K562 (cell line): Measurements from ENCODE around the gene SNX17. TPM values are rescaled to one million over a fixed set of nuclear protein-coding genes. Genes with fewer than 3 reads are reported as not detected.

ENCODE experiments used
- ATF1 ChIP-seq, 2 experiments: fragments of 450-650 bp in 1 of 2; IDR thresholded peaks; 2 replicates each; pipeline ENCODE4 v1.6.1; 2016; ENCODE audit warnings: missing compliant biosample characterization in 1 of 2, missing genetic modification characterization in 1 of 2
- FOXJ2 ChIP-seq: fragments of 200-800 bp; sonication (Bioruptor generic); IDR thresholded peaks from 2 replicates; pipeline ENCODE4 v1.6.1; 2016; ENCODE audit warnings: missing genetic modification characterization, missing compliant biosample characterization
- MAFF ChIP-seq: IDR thresholded peaks from 2 replicates; pipeline ENCODE4 v1.6.1; 2012; ENCODE audit warnings: low read length, improper control_type of control experiment
- MTA1 ChIP-seq: fragments of 450-650 bp; IDR thresholded peaks from 2 replicates; pipeline ENCODE4 v1.6.1; 2017; ENCODE audit warnings: borderline replicate concordance
- NFRKB ChIP-seq: fragments of 450-650 bp; IDR thresholded peaks from 2 replicates; pipeline ENCODE4 v1.6.1; 2016; ENCODE audit warnings: low read depth
- NRF1 ChIP-seq, 2 experiments: fragments of 450-650 bp; IDR thresholded peaks in 1 of 2; conservative IDR thresholded peaks in 1 of 2; 2 replicates each; pipeline ENCODE4 v1.6.1; 2014; ENCODE audit warnings: mild to moderate bottlenecking in 2 of 2
- POLR2B ChIP-seq: fragments of 450-650 bp; IDR thresholded peaks from 2 replicates; pipeline ENCODE4 v1.6.1; 2018; ENCODE audit warnings: low read depth; ENCODE audit not compliant: partially characterized antibody
- TAF7 ChIP-seq: fragments of 450-650 bp; IDR thresholded peaks from 2 replicates; pipeline ENCODE4 v1.6.1; 2016; ENCODE audit warnings: missing genetic modification characterization, missing compliant biosample characterization
- TAF9B ChIP-seq: fragments of 450-650 bp; IDR thresholded peaks from 2 replicates; pipeline ENCODE4 v1.6.1; 2018; ENCODE audit warnings: mild to moderate bottlenecking; ENCODE audit not compliant: partially characterized antibody
- ZFX ChIP-seq: sonication (generic); formaldehyde crosslinking; IDR thresholded peaks from 2 replicates; pipeline ENCODE4 v1.8.0; 2022; ENCODE audit warnings: mild to moderate bottlenecking, missing genetic modification reagents, moderate library complexity
- ZNF224 ChIP-seq: sonication (generic); formaldehyde crosslinking; IDR thresholded peaks from 2 replicates; pipeline ENCODE4 v1.8.0; 2022; ENCODE audit warnings: mild to moderate bottlenecking, missing genetic modification reagents
- polyA plus RNA-seq, 8 experiments: library from polyadenylated mRNA; depleted of rRNA in 4 of 8; stranded (reverse) in 5 of 8; unstranded in 3 of 8; fragments of >200 nt; fragmentation: Nextera tagmentation in 2 of 8; fragmentation: Illumina TruSeq in 1 of 8; extraction: Ambion mirVana in 2 of 8; extraction: Trizol in 1 of 8; gene quantifications; 2 replicates each; pipeline versions ENCODE4 v1.2.1 to v1.2.3, GENCODE V29; 2011 to 2014; ENCODE audit warnings: inconsistent platforms in 1 of 8, missing spikeins in 1 of 8
- total RNA-seq, 7 experiments: library from RNA; depleted of rRNA in 6 of 7; stranded (reverse); fragments of >200 nt in 6 of 7; fragmentation: Illumina TruSeq in 2 of 7; extraction: Trizol in 2 of 7; gene quantifications; 2 replicates each; pipeline versions ENCODE4 v1.2.1 to v1.2.3, GENCODE V29; 2011 to 2021; ENCODE audit warnings: low replicate concordance in 1 of 7
- TF ChIP-seq, protein P1 (sequence below), 2 experiments: fragments of 450-650 bp in 1 of 2; sonication (generic) in 1 of 2; formaldehyde crosslinking in 1 of 2; IDR thresholded peaks; 2 replicates each; pipeline versions ENCODE4 v1.7.1 to v1.9.0; 2016 to 2022; ENCODE audit warnings: inconsistent platforms in 1 of 2, mild to moderate bottlenecking in 1 of 2, missing genetic modification reagents in 1 of 2
- TF ChIP-seq, protein P2 (sequence below), 2 experiments: fragments of 450-650 bp in 1 of 2; sonication (generic) in 1 of 2; formaldehyde crosslinking in 1 of 2; IDR thresholded peaks in 1 of 2; conservative IDR thresholded peaks in 1 of 2; 2 replicates each; pipeline versions ENCODE4 v1.6.1 to v1.8.1; 2016 to 2023; ENCODE audit warnings: mild to moderate bottlenecking in 2 of 2, moderate library complexity in 2 of 2, inconsistent platforms in 1 of 2, missing genetic modification reagents in 1 of 2

SNX17 gene
- total and polyA plus RNA-seq, 9 of the 15 experiments (the other 6 are each of a cell fraction or from before 2014, with no cell fraction given), result 3.0 to 75.7 (median 54.6) TPM

DNA sequence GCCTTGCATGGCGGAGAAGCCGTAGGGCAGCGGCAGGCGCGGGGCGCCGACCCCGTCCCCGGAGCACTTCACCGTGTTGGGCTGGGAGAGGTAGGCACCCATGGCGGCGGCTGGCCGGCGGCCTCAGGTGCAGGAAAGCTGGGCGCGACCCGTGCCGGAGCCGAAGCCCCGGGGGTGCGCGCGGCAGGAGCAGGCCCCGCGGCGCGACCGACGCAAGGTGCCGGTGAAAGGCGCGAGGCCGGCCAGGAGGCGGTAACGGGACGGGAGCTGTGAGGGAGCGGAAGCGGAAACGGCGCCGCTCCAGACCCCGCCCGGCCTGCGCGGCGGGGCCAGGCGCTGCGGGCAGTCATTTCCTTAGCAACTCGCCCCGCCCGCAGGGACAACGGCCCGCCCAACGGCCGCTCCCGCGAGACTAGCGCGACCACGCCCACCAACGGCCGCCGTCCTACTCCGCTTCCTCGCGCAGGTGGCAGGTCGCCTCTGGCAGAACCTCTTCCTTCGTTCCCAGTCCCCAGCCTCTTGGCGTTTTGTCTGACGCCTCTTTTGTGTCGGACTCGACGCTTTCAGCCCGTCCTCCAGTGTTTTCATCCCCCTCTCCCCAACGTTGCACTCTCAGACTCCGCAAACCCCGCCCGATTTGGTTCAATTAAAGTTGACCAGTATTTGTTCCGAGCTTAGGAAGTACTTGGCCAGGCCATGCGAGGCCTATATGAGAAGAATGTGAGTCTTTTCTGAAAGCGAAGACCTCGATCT is 39.1 kb downstream of the SNX17 start, which contains the start of gene PPM1G (continued):
- TF ChIP-seq, protein P1, sequence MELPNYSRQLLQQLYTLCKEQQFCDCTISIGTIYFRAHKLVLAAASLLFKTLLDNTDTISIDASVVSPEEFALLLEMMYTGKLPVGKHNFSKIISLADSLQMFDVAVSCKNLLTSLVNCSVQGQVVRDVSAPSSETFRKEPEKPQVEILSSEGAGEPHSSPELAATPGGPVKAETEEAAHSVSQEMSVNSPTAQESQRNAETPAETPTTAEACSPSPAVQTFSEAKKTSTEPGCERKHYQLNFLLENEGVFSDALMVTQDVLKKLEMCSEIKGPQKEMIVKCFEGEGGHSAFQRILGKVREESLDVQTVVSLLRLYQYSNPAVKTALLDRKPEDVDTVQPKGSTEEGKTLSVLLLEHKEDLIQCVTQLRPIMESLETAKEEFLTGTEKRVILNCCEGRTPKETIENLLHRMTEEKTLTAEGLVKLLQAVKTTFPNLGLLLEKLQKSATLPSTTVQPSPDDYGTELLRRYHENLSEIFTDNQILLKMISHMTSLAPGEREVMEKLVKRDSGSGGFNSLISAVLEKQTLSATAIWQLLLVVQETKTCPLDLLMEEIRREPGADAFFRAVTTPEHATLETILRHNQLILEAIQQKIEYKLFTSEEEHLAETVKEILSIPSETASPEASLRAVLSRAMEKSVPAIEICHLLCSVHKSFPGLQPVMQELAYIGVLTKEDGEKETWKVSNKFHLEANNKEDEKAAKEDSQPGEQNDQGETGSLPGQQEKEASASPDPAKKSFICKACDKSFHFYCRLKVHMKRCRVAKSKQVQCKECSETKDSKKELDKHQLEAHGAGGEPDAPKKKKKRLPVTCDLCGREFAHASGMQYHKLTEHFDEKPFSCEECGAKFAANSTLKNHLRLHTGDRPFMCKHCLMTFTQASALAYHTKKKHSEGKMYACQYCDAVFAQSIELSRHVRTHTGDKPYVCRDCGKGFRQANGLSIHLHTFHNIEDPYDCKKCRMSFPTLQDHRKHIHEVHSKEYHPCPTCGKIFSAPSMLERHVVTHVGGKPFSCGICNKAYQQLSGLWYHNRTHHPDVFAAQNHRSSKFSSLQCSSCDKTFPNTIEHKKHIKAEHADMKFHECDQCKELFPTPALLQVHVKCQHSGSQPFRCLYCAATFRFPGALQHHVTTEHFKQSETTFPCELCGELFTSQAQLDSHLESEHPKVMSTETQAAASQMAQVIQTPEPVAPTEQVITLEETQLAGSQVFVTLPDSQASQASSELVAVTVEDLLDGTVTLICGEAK (IDR thresholded peaks at IDR 0.05), result peak; percentile 93
- TF ChIP-seq, protein P1 (CRISPR knock-in tag; IDR thresholded peaks at IDR 0.05), result no peak
- TF ChIP-seq, protein P2, sequence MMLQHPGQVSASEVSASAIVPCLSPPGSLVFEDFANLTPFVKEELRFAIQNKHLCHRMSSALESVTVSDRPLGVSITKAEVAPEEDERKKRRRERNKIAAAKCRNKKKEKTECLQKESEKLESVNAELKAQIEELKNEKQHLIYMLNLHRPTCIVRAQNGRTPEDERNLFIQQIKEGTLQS (IDR thresholded peaks at IDR 0.05), result no peak
- TF ChIP-seq, protein P2 (CRISPR knock-in tag; conservative IDR thresholded peaks at IDR 0.05), result peak; percentile 56; the same call in 1 of the 2 replicates
- TF ChIP-seq ZFX (CRISPR knock-in tag) (peak; percentile 91), POLR2B (peak; percentile 96), TAF7 (tag) (peak; percentile 94), TAF9B (peak; percentile 88), ZNF224 (0 out of 2 replicates have a peak, but pooled peaks have one; percentile 49), NFRKB (0 out of 2 replicates have a peak, but pooled peaks have one; percentile 55), FOXJ2 (peak; percentile 87), NRF1 (conservative IDR thresholded peaks at IDR 0.05 in 1 of 2, IDR thresholded peaks at IDR 0.05 in 1 of 2) (peak; percentile 89 to 91), ATF1 (CRISPR knock-in tag; IDR thresholded peaks at IDR 0.05) (no peak), ATF1 (tag; IDR thresholded peaks at IDR 0.05) (peak; percentile 70), MAFF (peak; percentile 17; the same call in 1 of the 2 replicates), MTA1 (no peak)
